ENCODE data around the gene TAS2R14. TPM values are rescaled to one million over a fixed set of nuclear protein-coding genes. Genes with fewer than 3 reads are reported as not detected.

The TAS2R14 gene
- total and polyA plus RNA-seq, 2 of the 8 experiments (the other 6 are each of a cell fraction or from before 2014, with no cell fraction given): 0.80 to 1.1 TPM

DNA sequence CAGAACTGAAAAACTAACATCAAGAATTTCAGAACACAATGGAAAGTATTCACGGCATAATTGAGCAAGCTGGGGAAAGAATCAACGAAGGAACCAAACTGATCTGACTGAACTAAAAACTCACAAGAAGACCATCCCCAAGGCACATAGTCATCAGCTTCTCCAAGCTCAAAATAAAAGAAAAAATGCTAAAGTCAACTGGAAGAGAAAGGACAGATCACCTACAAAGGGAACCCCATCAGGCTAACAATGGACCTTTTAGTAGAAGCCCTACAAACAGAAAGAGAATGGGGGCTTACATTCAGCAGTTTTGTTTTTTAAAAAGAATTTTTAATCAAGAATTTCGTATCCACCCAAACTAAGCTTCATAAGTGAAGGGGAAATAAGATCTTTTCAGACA, 35.9 kb upstream of the TAS2R14 start:
- Histone ChIP-seq H3K79me2 (ENCODE audit: control insufficient read depth in 1 of 2, insufficient read depth in 2 of 2, low read length in 2 of 2) (no peaks in the 10 kb centered on the region; a peak in 1 of 4 replicates), H2BK5ac (ENCODE audit: low read depth, low read length) (no peak overlapping the region), H2BK120ac (replicated peaks; ENCODE audit: low read depth, low read length) (no peak overlapping the region), H4K5ac (ENCODE audit: insufficient read length, low read depth, low read length) (no peak overlapping the region), H3K56ac (replicated peaks; ENCODE audit: insufficient read length, low read depth, low read length) (no peak overlapping the region), H2AFZ (ENCODE audit: low read length) (no peak overlapping the region), H3K9me3 (ENCODE audit: insufficient read depth in 2 of 2, low read depth in 1 of 2, low read length in 1 of 2) (no peaks in the 10 kb centered on the region), H2BK20ac (ENCODE audit: low read length) (no peak overlapping the region), H2BK15ac (ENCODE audit: low read length) (no peak overlapping the region), H3K23me2 (ENCODE audit: low read depth, low read length) (no peaks in the 10 kb centered on the region), H2BK12ac (ENCODE audit: low read depth, low read length) (no peak overlapping the region), H3K4me1 (replicated peaks in 1 of 4; ENCODE audit: control insufficient read depth in 3 of 4, insufficient read depth in 4 of 4, low read length in 3 of 4) (peaks cover 0 to 5% (median 2%) of the 10 kb centered on the region in 4 experiments; a peak in 3 of 7 replicates), H4K91ac (replicated peaks; ENCODE audit: insufficient read length, low read length) (no peak overlapping the region), H3K27me3 (replicated peaks in 1 of 4; ENCODE audit: control insufficient read depth in 3 of 4, extremely low read depth in 1 of 4, insufficient read depth in 3 of 4, low read length in 3 of 4) (no peaks in the 10 kb centered on the region), H2AK5ac (ENCODE audit: low read depth, low read length) (no peak overlapping the region), H3K79me1 (ENCODE audit: low read depth, low read length) (peaks cover 3% of the 10 kb centered on the region; the same call in 1 of the 2 replicates), H3K18ac (ENCODE audit: extremely low read depth, low read length) (no peak overlapping the region), H3K9ac (replicated peaks in 1 of 4; ENCODE audit: extremely low read depth in 1 of 4, low read depth in 3 of 4, low read length in 3 of 4) (no peak overlapping the region), H3K27ac (ENCODE audit: low read depth, low read length) (no peak overlapping the region), H4K8ac (ENCODE audit: extremely low read depth, insufficient read depth, low read length) (no peak overlapping the region), H3K23ac (ENCODE audit: insufficient read length) (no peak overlapping the region), H3K4me2 (ENCODE audit: insufficient read depth in 1 of 2, low read depth in 2 of 2, low read length in 2 of 2) (peak overlapping the region; percentile 7 to 49; a peak in 1 of 4 replicates), H3K36me3 (ENCODE audit: control insufficient read depth in 2 of 4, insufficient read depth in 4 of 4, low read length in 3 of 4) (no peaks in the 10 kb centered on the region), H3K4me3 (ENCODE audit: extremely low read depth in 1 of 4, insufficient read depth in 2 of 4, low read depth in 3 of 4, low read length in 4 of 4) (no peak overlapping the region), H3K14ac (ENCODE audit: insufficient read length) (no peak overlapping the region), H3K4ac (replicated peaks; ENCODE audit: insufficient read length, low read depth, low read length) (no peak overlapping the region), H4K20me1 (replicated peaks in 1 of 2; ENCODE audit: control insufficient read depth in 1 of 2, insufficient read depth in 2 of 2, low read length in 2 of 2) (peaks cover 0 to 2% of the 10 kb centered on the region in 2 experiments)
- CTCF ChIA-PET (ENCODE audit: partially characterized antibody): no interaction called here
- DNase-seq (ENCODE audit: low read depth in 1 of 2, low spot score in 2 of 2): no peak
- 39% methylated on average over 3 of the region's 3 CpGs; no CpG with 5 or more reads in 1 of the 2 experiments for WGBS, 2 experiments (ENCODE audit: extremely low coverage in 1 of 2, insufficient coverage in 1 of 2, insufficient read length in 1 of 2, insufficient replicate concordance in 2 of 2, low coverage in 1 of 2, low lambda C conversion rate in 2 of 2, missing lambda C conversion rate in 1 of 2)
- POLR2A ChIA-PET (ENCODE audit: partially characterized antibody): no interaction called here
- FAIRE-seq: no peak
- TF ChIP-seq CHD2 (IDR thresholded peaks at IDR 0.05; ENCODE audit: low read length) (no peak), SAP30 (IDR thresholded peaks at IDR 0.05; ENCODE audit: insufficient read depth, insufficient replicate concordance, low read length) (no peak), SIRT6 (IDR thresholded peaks at IDR 0.05; ENCODE audit: low read length) (no peak), ASH2L (IDR thresholded peaks at IDR 0.05; ENCODE audit: low read length) (no peak), SP1 (IDR thresholded peaks at IDR 0.05; ENCODE audit: low read depth, low read length) (no peak), YY1 (IDR thresholded peaks at IDR 0.05; ENCODE audit: low read depth, low read length) (no peak), GABPA (IDR thresholded peaks at IDR 0.05; ENCODE audit: borderline replicate concordance, insufficient read depth, low read length) (no peak), KDM5A (IDR thresholded peaks at IDR 0.05; ENCODE audit: low read length) (no peak), NANOG (IDR thresholded peaks at IDR 0.05; ENCODE audit: insufficient read depth, low read depth, low read length, poor library complexity, severe bottlenecking) (no peak), CHD1 (IDR thresholded peaks at IDR 0.05; ENCODE audit: low read depth, low read length) (no peak), TBP (IDR thresholded peaks at IDR 0.05; ENCODE audit: low read depth, low read length) (no peak), SP4 (IDR thresholded peaks at IDR 0.05; ENCODE audit: low read length) (no peak), SIN3A (conservative IDR thresholded peaks at IDR 0.05 in 1 of 2, IDR thresholded peaks at IDR 0.05 in 1 of 2; ENCODE audit: low read depth in 1 of 2, low read length in 2 of 2) (no peak), KDM1A (IDR thresholded peaks at IDR 0.05; ENCODE audit: borderline replicate concordance, low read length) (no peak)
- TF ChIP-seq, protein P1, sequence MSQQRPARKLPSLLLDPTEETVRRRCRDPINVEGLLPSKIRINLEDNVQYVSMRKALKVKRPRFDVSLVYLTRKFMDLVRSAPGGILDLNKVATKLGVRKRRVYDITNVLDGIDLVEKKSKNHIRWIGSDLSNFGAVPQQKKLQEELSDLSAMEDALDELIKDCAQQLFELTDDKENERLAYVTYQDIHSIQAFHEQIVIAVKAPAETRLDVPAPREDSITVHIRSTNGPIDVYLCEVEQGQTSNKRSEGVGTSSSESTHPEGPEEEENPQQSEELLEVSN (IDR thresholded peaks at IDR 0.05): no peak

Measured in H1 (cell line).